Sigmoid colon (tissue), 3 donors: ENCODE measurements around the gene FGF4.

Experiments
- CTCF ChIP-seq, 4 experiments: fragments of 450-650 bp in 3 of 4; fragments of 200-600 bp in 1 of 4; IDR thresholded peaks; one replicate each; pipeline ENCODE4 v1.5.1; 2016 to 2019; ENCODE audit warnings: antibody characterized with exemption in 4 of 4, mild to moderate bottlenecking in 3 of 4, moderate library complexity in 2 of 4
- POLR2A ChIP-seq, 2 donors: fragments of 450-650 bp; IDR thresholded peaks; one replicate each; pipeline ENCODE4 v1.6.1; 2016; ENCODE audit warnings: antibody characterized with exemption in 2 of 2, mild to moderate bottlenecking in 2 of 2, moderate library complexity in 2 of 2

- no peak for TF ChIP-seq CTCF (IDR thresholded peaks at IDR 0.05)
- no peak for TF ChIP-seq POLR2A (IDR thresholded peaks at IDR 0.05)
Observed at GRCh38 chr11:69732910-69733309, 42.2 kb downstream of the FGF4 start.
